HG02938 (cell line): ENCODE results near the gene PLAC8L1.

Experiments used
- ATAC-seq: cut with Tn5 transposase; IDR thresholded peaks from one replicate; pipeline ENCODE4 v1.9.1; 2021; ENCODE audit warnings: mild to moderate bottlenecking, moderate library complexity; ENCODE audit not compliant: unreplicated experiment

Gene PLAC8L1

DNA sequence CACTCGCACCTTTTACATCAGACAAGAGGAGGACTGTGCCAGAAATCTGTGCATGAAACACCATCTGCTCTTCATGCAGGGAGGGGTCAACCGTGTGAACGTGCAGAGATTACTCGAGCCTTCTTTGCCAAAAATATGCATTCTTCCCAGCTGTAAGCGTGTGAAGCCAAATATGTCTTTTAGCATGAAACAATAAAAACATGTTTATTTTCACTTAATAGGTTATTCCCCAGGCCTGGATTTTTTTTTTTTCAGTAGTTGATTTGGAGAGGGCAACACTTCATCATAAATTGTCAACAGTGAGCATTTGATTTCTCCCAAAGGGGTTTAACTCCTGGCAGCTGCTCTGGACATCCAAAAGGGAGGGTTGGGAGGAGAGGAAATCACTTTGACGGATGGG, 23.8 kb downstream of the PLAC8L1 start:
- no peak for ATAC-seq

DNA sequence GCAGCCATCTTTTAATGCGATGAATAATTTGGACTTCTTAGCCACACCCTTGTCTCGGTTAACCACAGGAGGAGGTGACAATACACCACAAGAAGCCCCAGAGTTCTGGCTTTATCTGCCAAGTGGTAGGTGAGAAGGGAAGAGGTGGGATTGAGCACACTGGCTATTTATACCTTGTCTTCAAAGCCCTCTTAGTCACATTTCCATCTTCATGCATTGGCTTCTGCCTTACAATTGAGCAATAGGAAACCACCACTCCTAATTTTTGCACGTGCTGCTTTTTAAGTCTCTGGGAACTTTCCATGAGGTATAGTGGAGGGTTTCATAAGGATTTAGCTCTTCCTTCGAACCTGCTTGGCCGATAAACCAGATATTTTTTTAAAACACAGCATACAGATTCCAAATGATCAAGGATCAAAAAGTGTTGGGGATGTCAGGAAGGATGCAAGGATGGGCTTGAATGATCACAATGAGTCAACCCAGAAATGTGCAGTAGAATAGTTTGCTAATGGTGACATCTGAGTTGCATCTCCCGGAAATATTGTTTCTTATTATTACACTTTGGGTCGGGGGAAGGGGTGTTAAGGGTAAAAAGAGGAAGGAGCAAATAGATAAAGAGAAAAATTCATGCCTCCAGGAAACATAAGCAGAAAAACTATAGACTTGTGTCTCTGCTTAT, 25.5 kb downstream of the PLAC8L1 start:
- ATAC-seq, result peak; percentile 35

DNA sequence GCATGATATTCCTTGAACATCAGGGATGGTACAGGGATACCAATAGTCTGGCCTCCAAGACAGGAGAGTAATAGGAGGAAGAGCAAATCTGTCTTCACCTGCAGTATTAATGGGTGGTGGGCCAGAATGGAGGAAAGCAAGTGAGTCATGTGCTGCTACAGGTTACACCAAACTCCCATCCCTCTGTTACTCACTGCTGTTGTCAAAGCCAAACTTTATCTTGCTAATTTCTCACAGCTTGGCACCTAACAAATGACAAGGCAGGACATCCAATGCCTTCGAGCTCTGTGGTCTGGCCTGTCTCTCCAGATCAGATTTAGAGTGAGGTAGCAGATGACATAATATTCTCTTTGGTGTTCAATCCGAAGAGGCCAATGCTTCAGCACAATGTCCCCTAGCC, 26.8 kb downstream of the PLAC8L1 start:
- no peak for ATAC-seq

DNA sequence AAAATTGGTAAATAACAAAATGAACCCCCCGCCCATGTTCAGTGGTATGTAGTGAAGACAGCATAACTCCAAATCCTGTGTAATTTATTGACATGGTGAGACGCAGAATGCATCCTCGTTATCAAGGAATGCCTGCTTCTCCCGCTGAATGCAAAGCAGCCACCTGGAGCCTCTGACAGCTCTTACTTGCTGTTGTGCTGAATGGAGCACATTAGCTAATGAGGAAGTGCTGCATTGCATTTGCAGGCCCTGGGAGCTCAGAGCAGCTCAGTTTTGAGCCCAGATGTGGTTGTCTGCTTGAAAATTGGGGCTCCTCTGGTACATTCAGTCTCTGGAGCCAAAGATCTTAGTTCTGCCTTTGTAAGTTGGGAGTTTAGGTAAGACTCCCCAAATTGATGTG, 28.9 kb downstream of the PLAC8L1 start:
- ATAC-seq, result no peak

DNA sequence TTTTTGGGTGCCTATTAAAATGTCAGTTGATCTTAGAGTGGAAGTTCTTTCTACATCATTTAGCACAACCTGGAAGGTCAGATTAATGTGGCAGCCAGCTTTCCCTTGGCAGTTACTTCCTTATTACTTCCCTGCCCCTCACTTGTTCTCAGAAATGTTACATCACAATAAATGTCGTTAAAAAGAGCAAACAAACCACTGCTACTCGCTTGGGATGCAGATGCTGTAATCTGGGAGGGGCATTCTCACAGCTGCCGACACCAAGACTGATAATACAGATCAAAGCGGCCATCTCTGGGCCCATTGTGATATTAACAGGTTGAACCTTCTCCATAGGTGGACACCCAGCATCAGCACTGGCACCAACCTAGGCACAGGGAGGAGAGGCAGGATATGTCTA, 29.3 kb downstream of the PLAC8L1 start:
- ATAC-seq, result no peak

DNA sequence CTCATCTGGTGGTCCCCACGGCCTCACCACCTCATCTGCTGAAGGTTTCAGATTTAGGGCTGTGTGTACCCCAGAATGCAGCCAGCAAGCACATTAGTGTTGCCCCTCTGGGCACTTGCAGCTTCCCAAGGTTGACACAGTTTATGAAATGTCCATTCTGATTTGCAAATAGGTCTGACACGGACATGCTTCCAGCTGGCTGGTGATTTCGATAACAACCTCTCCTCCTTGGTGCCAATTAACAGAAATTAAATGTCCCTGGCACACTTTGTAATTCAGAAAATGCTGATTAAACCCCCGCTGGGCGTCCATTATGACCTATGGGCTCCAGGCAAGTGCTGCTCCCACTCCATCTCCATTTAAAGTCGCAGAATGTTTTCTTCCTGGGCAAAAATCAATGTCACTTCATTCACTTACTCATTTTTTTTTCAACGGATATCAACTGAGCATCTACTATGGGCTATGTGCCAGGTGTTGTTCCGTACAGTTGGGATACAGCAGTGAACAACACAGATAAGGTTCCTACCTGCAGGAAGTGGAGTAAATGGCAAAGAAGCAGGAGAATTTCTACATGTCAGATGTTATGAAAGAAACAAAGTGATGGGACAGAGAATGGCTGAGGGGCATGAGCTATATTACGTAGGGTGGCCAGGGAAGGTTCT, 32.0 kb downstream of the PLAC8L1 start:
- ATAC-seq, result no peak

DNA sequence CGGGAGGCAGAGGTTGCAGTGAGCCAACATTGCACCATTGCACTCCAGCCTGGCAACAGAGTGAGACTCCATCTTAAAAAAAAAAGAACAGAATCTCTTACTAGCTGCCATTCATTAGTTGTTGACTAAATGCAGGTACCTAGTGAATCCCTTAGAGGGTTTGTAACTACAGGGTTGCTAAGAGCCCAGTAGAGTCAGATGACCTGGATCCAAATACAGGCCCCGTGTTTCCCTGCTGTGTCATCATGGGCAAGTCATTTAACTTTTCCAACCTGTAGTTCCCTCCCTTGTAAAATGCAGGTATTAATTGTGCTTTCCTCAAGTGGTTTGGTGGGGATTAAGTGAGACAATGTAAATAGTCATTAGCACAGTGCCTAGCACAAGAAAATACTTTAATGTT, 32.8 kb downstream of the PLAC8L1 start:
- ATAC-seq, result no peak

DNA sequence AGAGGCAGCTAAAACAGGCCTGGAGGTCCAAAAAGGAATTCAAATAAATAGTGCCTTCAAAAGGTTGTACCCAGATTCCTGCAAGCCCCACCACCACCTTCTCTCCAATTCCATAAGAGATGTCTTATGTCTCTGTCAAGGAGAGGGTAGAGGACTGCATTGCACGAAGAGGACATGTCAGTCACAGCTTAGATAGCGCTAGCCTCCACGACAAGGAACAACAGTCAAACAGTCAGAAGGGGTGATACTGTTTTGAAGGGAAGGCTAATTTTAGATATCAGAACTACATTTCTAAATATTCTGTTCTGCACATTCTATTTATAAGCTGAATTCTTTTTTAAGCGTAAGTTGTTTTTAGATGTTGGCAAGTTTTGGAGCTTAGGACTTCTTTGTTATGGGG, 34.2 kb downstream of the PLAC8L1 start:
- no peak for ATAC-seq

DNA sequence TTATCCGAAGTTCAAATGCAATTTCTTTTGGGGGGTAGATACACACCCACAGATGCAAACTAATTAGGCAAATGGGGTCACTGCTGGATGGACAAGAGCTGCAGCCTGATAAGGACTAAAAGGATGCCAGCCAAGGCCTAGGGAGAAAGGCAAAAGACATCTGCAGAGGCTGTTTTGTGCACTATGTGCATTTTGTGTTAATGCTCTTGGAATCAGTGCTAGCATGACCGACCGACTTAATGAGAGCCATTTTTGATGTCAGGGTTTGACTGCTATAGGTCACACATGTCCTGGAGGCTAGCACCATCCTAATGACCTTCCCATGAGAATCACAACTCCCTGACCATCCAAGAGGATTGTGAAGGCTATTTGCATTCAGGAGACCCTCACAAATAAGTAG, 34.6 kb downstream of the PLAC8L1 start:
- ATAC-seq, result no peak

DNA sequence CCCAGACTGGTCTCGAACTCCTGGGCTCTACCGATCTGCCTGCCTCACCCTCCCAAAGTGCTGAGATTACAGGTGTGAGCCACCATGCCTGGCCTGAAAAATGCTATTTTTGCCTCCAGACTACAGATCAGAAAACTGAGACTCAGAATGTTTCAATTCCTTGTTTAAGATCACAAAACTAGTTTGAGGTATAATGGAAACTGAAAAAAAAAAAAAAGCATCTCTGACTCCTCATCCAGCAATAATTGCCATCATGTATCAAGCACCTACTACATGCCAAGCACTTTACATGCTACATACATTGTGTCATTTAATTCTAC, 35.6 kb downstream of the PLAC8L1 start:
- peak; percentile 41 for ATAC-seq

DNA sequence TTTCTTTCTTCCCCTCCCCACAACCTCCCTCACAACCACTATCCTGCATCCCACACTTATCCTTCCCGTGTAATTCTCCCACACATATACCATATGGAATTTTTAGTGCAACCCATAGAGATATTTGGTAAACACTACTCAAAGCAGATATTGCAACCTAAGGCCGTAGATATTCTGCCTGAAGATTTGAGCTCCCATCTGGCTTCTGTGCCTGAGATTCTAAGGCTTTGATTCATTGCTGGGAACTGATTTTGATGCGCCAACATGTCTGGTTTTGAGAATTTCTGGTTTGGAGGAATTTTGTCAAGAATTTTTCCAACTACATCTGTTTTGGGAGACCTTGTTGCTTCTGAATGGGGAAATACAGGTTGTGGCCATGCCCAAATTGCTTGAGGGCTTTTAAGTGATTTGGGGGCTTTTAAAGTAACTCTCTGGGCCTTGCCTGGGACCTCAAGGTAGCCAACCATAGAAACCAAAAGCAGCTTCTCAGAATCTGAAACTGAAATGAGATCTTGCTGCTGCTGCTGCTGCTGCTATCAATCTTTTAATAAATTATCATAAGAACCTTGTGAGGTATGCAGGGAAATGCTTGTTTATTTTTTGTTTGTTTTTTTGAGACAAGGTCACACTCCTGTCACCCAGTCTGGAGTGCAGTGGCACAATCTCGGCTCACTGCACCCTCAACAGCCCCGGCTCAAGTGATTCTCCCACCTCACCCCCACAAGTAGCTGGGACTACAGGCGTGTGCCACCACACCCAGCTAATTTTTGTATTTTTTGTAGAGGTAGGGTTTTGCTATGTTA, 36.2 kb downstream of the PLAC8L1 start:
- peak; percentile 79 for ATAC-seq

DNA sequence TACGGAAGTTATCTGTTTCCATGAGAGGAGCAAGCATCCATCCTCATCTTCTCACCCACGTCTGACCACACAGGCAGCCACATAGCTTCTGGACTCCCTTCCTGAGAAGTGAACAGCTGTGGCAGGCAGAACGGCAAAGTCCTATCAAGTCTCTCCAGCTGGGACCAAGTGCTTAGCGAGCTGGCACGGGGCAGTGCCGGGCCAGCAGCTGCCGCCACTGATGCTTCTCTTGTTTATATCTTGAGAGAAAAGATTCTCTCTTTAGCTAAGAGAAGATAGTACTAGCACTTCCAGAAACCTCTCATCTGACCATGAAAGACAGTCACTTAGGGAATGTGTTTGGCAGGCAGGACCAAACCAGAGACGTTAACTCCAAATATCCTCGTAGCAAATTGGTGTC, 37.2 kb downstream of the PLAC8L1 start:
- ATAC-seq, result no peak

DNA sequence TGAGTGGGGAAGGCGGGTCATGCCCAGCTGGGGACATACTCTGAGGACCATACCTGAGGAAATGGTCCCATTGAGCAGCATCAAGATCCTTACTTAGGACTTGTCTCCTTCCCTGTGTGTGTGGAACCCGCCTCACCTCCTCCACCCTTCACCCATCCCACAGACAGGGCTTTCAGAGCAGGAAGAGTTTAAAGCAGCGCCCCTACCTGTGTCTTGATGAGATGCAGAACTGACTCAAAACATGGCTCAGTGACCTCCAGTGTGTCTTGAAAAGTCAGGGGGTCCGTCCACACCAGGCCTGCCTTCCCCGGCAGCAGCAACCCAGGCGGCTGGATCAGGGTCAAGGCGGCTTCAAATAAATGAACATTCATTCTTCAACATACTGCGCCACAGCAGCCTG, 38.4 kb downstream of the PLAC8L1 start:
- no peak for ATAC-seq

DNA sequence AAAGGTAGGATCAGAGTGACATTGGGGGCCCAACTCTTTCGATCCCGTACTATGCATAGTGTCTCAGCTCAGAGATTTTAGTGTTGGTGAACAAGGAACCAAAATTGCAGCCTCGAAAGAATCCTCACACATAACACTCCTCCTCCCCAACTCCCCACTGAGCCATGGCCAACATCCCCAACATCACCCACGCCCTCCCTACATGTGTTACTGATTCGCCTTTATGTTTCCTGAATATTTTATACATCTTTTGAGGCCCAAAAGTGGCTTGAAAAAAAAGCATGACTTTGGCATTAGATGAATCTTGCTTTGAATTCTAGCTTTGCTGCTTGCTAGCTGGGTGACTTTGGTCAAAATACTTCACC, 45.2 kb downstream of the PLAC8L1 start:
- no peak for ATAC-seq

DNA sequence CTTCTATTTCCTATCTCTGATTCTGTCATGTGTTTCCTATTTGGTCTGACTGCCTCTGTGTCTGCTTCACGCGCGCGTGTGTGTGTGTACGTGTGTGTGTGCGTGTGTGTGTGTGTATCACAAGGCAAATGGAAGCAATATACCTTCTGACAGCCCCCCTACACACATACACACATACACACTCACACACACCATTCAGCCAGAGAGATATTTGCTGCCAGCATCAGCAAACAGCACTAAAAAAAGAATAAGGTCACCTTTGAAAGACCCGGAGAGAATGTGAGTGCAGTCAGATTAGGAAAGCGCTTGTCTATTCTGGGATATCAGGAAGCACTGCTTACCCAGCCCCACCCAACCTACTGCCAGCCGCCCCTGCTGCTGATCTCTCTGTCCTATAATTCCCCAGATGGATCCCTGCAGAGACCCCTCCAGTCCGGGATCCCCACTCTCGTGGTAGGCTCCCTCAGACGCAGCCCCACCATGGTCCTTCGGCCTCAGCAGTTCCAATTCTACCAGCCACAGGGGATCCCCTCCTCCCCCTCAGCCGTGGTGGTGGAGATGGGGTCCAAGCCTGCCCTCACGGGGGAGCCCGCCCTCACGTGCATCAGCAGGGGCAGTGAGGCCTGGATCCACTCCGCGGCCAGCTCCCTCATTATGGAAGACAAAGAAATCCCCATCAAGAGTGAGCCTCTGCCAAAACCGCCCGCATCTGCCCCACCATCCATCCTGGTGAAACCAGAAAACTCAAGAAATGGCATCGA, 45.7 kb downstream of the PLAC8L1 start:
- no peak for ATAC-seq

DNA sequence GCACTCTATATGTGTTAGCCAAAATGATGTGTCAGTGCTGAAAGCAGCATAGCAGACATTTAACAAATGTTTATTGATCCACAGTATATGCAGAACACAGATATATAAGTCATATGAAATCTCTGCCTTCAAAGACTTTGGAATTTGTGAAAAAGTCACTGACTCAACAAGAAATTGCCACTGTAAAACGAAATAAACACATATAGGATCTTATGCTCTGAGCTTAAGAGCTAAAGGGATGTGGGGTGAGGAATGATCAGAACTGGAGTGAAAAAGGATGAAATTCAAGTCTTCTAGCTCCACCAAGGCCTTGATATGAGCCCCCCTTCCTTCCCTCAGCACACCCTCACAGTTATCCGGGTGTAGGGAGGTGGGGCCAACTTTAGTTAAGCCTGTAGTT, 49.9 kb downstream of the PLAC8L1 start:
- ATAC-seq, result no peak

DNA sequence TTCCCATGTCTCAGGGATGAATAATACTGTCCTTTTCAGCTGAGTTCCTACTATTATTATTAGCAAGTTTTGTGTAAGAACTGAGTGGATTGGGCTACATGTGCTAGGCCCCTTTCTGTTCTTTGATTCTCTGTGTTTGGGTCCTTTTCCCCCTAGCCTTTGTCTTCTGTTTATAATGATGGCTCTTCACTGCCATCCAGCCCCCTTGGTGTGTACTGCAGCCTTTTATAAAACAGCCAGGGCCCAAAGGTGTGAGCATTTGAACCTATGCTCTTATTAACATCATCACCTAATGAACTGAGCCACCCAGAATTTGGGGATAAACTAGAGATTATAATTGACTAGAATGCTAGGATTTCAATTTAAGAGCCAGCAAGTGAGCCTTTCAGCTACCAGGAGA, 52.6 kb downstream of the PLAC8L1 start:
- no peak for ATAC-seq

DNA sequence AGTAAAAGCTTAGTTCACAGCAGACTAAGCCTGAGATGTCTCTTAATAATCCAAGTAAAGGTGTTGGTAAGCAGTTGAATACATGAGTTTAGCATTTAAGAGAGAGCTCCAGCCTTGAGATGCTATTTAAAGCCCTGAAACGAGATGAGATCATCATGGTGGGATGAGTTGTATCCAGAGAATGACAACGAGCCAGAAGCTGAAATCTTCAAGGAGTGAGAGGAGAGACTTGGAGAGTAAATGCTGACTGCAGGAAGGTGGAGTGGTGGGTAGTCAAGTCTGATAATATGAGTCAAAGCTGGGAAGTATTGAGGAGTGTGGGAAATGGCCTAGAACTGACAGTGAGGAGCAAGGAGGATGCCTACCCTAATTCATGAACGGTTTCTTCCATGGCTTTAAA, 53.7 kb downstream of the PLAC8L1 start:
- ATAC-seq, result no peak

DNA sequence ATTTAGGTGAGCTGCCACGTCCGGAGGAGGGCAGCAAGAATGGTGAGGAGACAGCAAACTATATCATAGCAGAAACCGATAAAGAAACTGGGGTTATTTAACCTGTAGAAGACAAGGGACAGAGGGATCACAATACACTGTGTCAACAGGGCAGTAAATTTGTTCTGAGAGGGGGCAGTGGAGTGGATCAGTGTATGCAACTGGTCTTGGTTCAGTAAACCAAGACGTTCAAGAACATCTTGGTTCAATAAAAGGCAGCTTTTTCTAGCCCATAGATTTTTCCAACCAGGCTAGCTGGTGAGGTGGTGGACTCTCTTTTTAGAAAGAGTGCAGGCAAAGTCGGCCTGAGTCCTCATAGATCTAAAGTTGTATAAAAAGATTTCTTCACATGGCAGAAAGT, 55.3 kb downstream of the PLAC8L1 start:
- ATAC-seq, result no peak

DNA sequence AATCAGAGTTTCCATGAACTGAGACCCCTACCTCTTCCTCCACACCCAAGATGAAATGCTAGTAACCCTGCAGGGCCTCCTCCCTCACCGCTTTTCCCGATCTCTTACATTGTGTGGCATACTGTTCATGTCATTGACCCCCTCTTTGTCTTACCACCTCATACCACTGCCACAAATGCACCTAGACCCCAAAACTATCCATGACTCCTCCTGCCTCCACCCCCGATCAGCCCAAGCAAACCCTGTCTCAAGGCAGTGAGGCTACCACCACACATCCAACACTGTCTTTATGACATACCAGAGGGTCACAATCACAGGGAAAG, 55.7 kb downstream of the PLAC8L1 start:
- ATAC-seq, result no peak

DNA sequence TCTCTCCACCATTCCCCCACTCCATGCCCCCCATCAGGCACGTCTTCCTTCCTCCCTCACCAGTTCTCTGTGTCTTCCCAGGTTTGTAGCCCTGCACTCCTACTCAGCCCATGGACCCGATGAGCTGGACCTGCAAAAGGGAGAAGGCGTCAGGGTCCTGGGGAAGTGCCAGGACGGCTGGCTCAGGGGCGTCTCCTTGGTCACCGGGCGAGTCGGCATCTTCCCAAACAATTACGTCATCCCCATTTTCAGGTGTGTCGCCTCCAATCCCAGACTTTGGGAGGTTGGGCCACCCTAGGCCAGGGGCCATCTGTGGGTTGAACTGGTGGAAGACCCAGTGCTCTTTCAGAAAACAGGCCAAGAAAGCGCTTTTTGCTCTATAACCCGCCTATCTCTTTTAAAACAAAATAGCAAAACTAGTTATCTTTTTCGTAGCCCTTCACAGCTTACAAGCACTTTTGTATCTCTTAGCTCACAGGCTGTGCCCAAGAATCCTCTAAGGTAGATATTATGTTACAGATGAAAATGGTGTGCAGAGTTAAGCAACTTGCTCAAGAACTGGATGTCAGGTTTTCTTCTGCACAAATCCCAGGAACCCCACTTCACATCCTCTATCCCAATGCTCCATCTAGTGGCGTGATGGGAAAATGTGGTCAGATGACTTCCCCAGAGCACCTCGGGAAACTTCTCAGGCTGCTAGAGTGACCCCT, 56.2 kb downstream of the PLAC8L1 start:
- ATAC-seq, result no peak
